Fibroblast of skin of abdomen (primary cell): ENCODE measurements around the gene CSTF1.
"Not testable (repeated sequence)": the region's sequence is repeated elsewhere in the genome, so short reads cannot be mapped to it uniquely, and the experiment has no call there.

ENCODE experiments used
- DNase-seq: peaks from one replicate; pipeline ENCODE4 v3.0.0-alpha.2; 2013

CSTF1 gene

DNA sequence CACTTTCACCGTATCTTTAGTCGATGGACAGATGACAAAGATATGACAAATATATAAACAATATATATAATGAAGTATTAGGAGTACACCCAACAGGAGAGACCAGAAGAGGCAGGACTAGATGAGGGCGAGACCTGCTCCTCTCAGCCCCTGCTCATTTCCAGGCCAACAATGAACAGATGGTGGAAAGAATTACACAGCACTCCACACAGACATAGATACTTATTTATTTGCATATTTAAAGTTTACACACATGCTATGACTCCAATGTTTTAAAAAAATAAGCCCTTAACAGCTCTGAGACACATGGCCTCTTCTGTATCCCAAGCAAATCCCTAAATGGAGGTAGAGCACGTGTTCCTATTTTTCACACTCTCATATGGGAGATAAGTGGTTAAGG is 23.3 kb upstream of the CSTF1 start:
- no peak for DNase-seq

DNA sequence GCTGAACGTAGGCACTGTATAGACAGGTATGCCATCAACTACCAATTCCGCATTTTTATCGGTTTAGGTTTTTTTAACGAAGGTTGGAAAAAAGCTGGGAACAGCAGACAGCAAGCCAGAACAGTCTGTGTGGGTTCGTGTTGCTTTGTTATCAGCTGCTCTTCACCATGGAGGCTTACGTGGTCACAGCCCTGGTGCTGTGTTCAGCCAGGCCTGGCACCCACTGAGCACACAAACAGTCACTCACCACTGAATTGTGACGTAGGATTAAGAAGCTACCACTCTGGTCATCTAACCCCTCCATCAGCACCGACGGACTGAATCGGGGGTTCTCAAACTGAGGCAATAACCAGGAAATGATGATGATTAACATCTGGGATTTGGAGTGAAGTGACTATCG is 20.5 kb upstream of the CSTF1 start:
- no peak for DNase-seq

DNA sequence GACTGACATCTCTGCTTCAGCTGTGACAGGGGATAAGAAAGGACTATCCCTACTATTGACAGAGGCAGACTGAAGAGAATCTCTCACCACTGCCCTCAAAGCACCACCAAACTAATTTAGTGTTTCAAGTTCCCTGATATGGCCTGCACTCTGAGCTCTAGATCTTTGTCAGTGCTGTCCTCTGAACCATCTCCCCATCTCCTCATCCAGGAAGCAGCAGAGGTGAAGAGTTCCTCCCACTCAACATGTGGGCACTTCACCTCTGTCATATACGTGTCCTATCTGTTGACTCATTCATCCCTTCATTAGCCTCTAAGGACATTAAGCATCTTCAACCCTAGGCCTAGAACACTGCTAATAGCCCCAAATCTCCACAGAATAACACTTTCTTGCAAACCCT is 19.6 kb upstream of the CSTF1 start:
- DNase-seq: no peak

GRCh38 chr20:56373942-56374341 is 18.5 kb upstream of the CSTF1 start:
- DNase-seq: peak; percentile 94

- no peak for DNase-seq
Observed at GRCh38 chr20:56376331-56376730, 16.1 kb upstream of the CSTF1 start.

- DNase-seq: no peak
Observed at GRCh38 chr20:56378386-56378785, 14.1 kb upstream of the CSTF1 start.

- peak; percentile 25 for DNase-seq
Observed at GRCh38 chr20:56380375-56380774, 12.1 kb upstream of the CSTF1 start.

GRCh38 chr20:56381501-56381900 is 10.9 kb upstream of the CSTF1 start:
- no peak for DNase-seq

- no peak for DNase-seq
Observed at GRCh38 chr20:56382696-56383095, 9.7 kb upstream of the CSTF1 start.

- no peak for DNase-seq
Observed at GRCh38 chr20:56383334-56383733, 9.1 kb upstream of the CSTF1 start.

GRCh38 chr20:56385130-56385529 is 7.3 kb upstream of the CSTF1 start:
- DNase-seq: no peak

DNA sequence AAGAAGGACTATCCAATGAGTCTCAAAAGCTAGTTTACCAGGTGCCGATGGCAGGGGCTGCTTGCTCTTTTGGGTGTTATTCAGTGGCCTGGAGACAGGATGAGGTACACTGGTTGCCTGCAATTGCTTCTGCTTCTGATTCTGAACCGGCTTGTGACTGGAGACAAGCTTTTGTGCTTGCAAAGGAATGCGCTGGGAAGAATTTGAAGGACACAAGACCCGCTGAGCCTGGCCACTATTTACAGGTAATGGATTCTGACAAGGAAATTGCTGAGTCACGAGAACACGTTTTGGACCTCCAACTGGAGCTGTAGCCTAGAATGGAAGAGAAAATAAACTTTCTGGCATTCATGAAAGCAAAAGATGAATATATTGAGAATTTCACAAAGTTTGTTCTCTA is 6.2 kb upstream of the CSTF1 start:
- DNase-seq: no peak

- no peak for DNase-seq
Observed at GRCh38 chr20:56388882-56389281, 3.6 kb upstream of the CSTF1 start.

GRCh38 chr20:56389807-56390206 is 2.6 kb upstream of the CSTF1 start:
- no peak for DNase-seq

DNA sequence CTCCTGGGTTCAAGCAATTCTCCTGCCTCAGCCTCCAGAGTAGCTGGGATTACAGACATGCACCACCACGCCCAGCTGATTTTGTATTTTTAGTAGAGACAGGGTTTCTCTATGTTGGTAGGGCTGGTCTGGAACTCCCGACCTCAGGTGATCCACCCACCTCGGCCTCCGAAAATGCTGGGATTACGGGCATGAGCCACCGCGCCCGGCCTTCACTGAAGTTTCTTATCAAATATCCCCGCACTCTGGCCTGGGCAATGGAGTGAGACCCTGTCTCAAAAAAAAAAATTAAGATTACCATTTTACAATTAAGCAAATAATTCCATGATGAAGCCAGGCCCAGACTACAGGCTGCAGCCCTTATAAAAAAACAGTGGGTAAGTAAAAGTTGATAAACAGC is 2.0 kb upstream of the CSTF1 start:
- not testable (repeated sequence) for DNase-seq

DNA sequence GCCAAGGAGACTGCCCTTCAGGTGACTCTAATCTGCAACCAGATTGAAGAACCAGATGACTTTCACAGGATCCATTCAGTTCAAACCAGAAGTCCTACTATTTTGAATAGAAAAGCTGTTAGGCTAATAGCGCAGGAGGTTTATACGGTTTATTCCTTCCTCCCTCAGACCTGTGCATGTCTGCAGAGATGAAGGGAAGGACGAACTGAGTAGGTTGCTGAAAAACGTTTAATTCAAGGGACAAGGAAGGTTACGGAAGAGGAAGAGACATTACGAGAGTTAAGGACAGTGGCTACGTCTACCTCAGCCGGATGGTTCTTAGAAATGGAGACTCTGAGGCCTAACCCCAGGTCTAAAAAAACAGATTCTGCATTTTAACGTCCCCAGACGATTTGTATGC is 1.4 kb upstream of the CSTF1 start:
- no peak for DNase-seq

DNA sequence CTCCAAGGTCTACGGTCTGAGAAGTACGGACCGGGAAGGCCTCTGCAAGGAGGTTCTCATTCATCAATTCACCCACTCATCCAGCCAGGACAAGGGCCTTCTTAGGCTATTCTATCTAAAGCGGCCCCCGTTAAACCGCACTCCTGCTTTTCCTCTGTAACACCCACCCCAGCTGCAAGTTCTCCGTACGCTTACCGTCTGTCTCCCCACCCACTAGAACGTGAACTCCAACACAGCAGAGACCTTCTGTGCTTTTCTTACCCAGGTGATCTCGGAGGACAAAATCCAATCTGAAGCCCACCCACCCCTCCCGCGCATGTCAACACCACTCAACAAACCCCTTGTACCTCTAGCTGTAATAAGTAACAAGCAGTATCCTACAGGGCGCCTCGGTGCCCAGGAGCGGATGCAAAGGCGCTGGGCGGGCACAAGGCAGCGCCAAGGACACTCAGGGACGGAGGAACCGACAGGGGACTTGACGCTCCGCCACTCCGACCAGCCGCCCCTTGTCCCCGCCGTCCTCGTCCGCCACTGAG is 781 bp upstream of the CSTF1 start:
- DNase-seq: no peak

GRCh38 chr20:56392881-56393482 is 537 bp downstream of the CSTF1 start:
- DNase-seq: no peak

DNA sequence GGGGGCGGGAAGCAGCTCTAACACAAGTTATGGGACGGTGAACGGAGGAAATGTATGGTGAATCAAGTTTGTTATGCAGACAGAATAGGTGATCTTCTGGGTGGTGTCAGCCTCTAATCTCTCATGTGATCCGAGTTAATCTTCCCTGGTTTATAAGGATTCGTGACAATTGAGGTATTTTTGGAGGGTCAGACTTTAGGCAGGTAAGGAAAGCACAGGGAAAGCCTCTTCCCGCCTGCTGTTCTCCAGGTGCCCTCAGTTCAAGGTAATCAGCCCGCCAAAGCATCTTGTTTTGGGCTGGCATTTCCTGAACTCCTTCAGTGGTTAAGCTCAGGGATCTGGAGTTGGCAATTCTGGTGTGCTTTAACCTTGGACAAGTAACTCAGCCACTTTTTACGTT is 1.2 kb downstream of the CSTF1 start:
- DNase-seq: no peak

GRCh38 chr20:56395166-56395565 is 2.7 kb downstream of the CSTF1 start:
- no peak for DNase-seq

- DNase-seq: peak; percentile 67
Observed at GRCh38 chr20:56400001-56400640, 7.7 kb downstream of the CSTF1 start.

DNA sequence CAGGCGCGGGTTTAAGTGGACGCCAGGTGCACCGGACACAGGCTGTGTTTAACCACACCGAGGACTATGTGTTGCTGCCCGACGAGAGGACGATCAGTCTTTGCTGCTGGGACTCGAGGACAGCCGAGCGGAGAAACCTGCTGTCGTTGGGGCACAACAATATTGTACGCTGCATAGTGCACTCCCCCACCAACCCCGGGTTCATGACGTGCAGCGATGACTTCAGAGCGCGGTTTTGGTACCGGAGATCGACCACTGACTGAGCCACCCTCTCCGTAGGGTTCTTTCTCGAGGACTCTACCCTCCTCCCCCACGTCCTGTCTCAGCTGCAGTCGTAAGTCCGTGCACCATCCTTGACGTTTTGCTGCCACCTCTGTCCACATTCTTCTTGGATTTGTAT is 11.0 kb downstream of the CSTF1 start:
- DNase-seq: no peak

- not testable (repeated sequence) for DNase-seq
Observed at GRCh38 chr20:56405356-56405755, 12.9 kb downstream of the CSTF1 start.

GRCh38 chr20:56406910-56407309 is 14.5 kb downstream of the CSTF1 start:
- DNase-seq: no peak

GRCh38 chr20:56409521-56409920 is 17.1 kb downstream of the CSTF1 start:
- no peak for DNase-seq
